Transverse colon (tissue), 4 donors: Measurements from ENCODE around the gene OMA1. TPM values are rescaled to one million over a fixed set of nuclear protein-coding genes. Genes with fewer than 3 reads are reported as not detected.

ENCODE experiments used
- DNase-seq: peaks from one replicate; pipeline ENCODE4 v3.0.0-alpha.2; 2019
- H3K27ac ChIP-seq, 4 donors: fragments of 200-600 bp; sonication (generic); 2 replicates each; pipeline ENCODE4 v1.5.1; 2016 to 2018; ENCODE audit warnings: inconsistent platforms in 4 of 4
- H3K27me3 ChIP-seq: fragments of 200-600 bp; sonication (generic); 2 replicates; pipeline ENCODE4 v1.5.1; 2017; ENCODE audit warnings: inconsistent platforms
- H3K36me3 ChIP-seq, 4 donors: fragments of 200-600 bp; sonication (generic); 2 replicates each; pipeline ENCODE4 v1.5.1; 2017 to 2019; ENCODE audit warnings: inconsistent platforms in 4 of 4
- H3K4me1 ChIP-seq, 4 donors: fragments of 200-600 bp; sonication (generic); 2 replicates each; pipeline ENCODE4 v1.5.1; 2017 to 2020; ENCODE audit warnings: inconsistent platforms in 4 of 4
- H3K4me3 ChIP-seq, 4 donors: fragments of 200-600 bp; sonication (generic); 1 replicate in 1 of 4; 2 replicates in 3 of 4; pipeline versions ENCODE4 v1.5.1 to v1.6.1; 2017 to 2019; ENCODE audit warnings: inconsistent platforms in 4 of 4
- H3K9me3 ChIP-seq, 2 donors: fragments of 200-600 bp; sonication (generic); 2 replicates each; pipeline ENCODE4 v1.5.1; 2017 to 2019; ENCODE audit warnings: inconsistent platforms in 2 of 2
- CTCF ChIP-seq, 5 experiments: fragments of 200-600 bp in 3 of 5; fragments of 450-650 bp in 2 of 5; sonication (generic) in 3 of 5; IDR thresholded peaks; 1 replicate in 2 of 5; 2 replicates in 3 of 5; pipeline ENCODE4 v1.5.1; 2016 to 2017; ENCODE audit warnings: antibody characterized with exemption in 5 of 5, inconsistent platforms in 3 of 5, mild to moderate bottlenecking in 2 of 5, moderate library complexity in 1 of 5
- EP300 ChIP-seq: sonication (generic); formaldehyde crosslinking; IDR thresholded peaks from one replicate; pipeline ENCODE4 v1.6.1; 2017; ENCODE audit warnings: antibody characterized with exemption, low read depth
- POLR2A ChIP-seq: fragments of 450-650 bp; IDR thresholded peaks from one replicate; pipeline ENCODE4 v1.6.1; 2016; ENCODE audit warnings: antibody characterized with exemption, mild to moderate bottlenecking, moderate library complexity
- POLR2AphosphoS5 ChIP-seq, 3 donors: sonication (generic); formaldehyde crosslinking; IDR thresholded peaks; one replicate each; pipeline ENCODE4 v1.6.1; 2016; ENCODE audit warnings: antibody characterized with exemption in 3 of 3
- WGBS, 2 donors: methylation state at CpG; one replicate each; pipeline ENCODE4 v1.1.5; 2018; ENCODE audit warnings: low coverage in 1 of 2; 5-methylcytosine and 5-hydroxymethylcytosine counted together
- in situ Hi-C, 4 donors: fragments of 200-750 bp; cut with MboI; loops; one replicate each; pipeline versions ENCODE4 v1.15.0 to v1.15.1; 2017; ENCODE audit warnings: low sequenced_read_pairs in 3 of 4, low pct_ligation_motif_present in 1 of 4, low pct_unique_long_range_greater_than_20kb in 1 of 4
- intact Hi-C: fragments of 100-400 bp; cut with DNase I; formaldehyde crosslinking; loops from one replicate; pipeline ENCODE4 v1.15.1; 2023; ENCODE audit warnings: low total_unique reads
- total RNA-seq, 4 donors: library from RNA; depleted of rRNA; stranded (reverse); fragments of >200 nt; gene quantifications; one replicate each; pipeline ENCODE4 v1.1.0, GENCODE V29; 2016

OMA1 gene
- total RNA-seq, 4 donors from 2014 or later, result 6.4 to 29.4 (median 20.0) TPM

GRCh38 chr1:58443986-58444868, 102.3 kb downstream of the OMA1 start:
- DNase-seq, result no peak
- WGBS, 2 donors, result 56 to 80% methylated on average over 1 to 4 of the region's 4 CpGs
- Histone ChIP-seq H3K4me3 (no peak overlapping the region), H3K27ac (no peak overlapping the region), H3K36me3 (no peaks in the 10 kb centered on the region), H3K27me3 (no peaks in the 10 kb centered on the region), H3K4me1 (no peaks in the 10 kb centered on the region), H3K9me3 (no peaks in the 10 kb centered on the region)
- TF ChIP-seq CTCF (IDR thresholded peaks at IDR 0.05) (no peak), POLR2AphosphoS5 (IDR thresholded peaks at IDR 0.05) (no peak), EP300 (no peak), POLR2A (no peak)
- intact Hi-C loops, result no loop called here
- in situ Hi-C loops, result no loop called here

GRCh38 chr1:58442114-58442513, 104.4 kb downstream of the OMA1 start:
- H3K4me3 ChIP-seq, result no peak overlapping the region
- no peak overlapping the region for H3K27ac ChIP-seq
- H3K9me3 ChIP-seq, result no peaks in the 10 kb centered on the region
- in situ Hi-C loops, result no loop called here
- intact Hi-C loops, result no loop called here
- no peak for DNase-seq
- no peaks in the 10 kb centered on the region for H3K36me3 ChIP-seq
- WGBS, 2 donors, result 88 to 96% methylated on average over 4 to 6 of the region's 6 CpGs
- no peaks in the 10 kb centered on the region for H3K27me3 ChIP-seq
- TF ChIP-seq POLR2AphosphoS5 (IDR thresholded peaks at IDR 0.05), result no peak
- TF ChIP-seq EP300, result no peak
- TF ChIP-seq POLR2A, result no peak
- no peak for TF ChIP-seq CTCF (IDR thresholded peaks at IDR 0.05)
- H3K4me1 ChIP-seq, result no peaks in the 10 kb centered on the region

DNA sequence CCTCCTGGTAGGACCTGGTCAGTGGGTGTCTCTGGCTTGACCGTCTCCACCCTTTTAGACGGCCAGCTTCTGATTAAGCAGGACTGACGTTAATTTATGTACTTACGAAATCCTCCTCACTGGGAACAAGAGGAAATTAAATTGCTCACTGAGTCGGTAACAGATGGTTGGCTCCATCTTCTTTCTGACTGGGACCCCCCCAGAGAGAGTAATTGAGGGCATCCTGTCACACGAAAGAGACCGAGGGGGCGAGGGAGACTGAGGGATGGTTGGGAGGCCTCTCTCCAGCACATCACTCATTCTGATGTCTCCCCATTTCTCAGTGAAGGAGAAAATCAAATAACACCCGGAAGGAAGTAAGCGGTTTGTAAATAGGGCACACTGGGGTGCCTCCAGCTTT, 104.8 kb downstream of the OMA1 start:
- no peak for DNase-seq
- H3K9me3 ChIP-seq, result no peaks in the 10 kb centered on the region
- H3K4me1 ChIP-seq, result no peaks in the 10 kb centered on the region
- in situ Hi-C loops, result no loop called here
- H3K27ac ChIP-seq, result no peak overlapping the region
- H3K36me3 ChIP-seq, result no peaks in the 10 kb centered on the region
- no peak overlapping the region for H3K4me3 ChIP-seq
- WGBS, 2 donors, result 82 to 91% methylated on average over 4 to 10 of the region's 10 CpGs
- no peaks in the 10 kb centered on the region for H3K27me3 ChIP-seq
- intact Hi-C loops, result no loop called here
- TF ChIP-seq EP300 (no peak), CTCF (IDR thresholded peaks at IDR 0.05) (no peak), POLR2A (no peak), POLR2AphosphoS5 (IDR thresholded peaks at IDR 0.05) (no peak)

GRCh38 chr1:58440696-58441095, 105.8 kb downstream of the OMA1 start:
- Histone ChIP-seq H3K4me1 (no peaks in the 10 kb centered on the region), H3K27ac (no peak overlapping the region), H3K27me3 (no peaks in the 10 kb centered on the region), H3K4me3 (no peak overlapping the region), H3K36me3 (no peaks in the 10 kb centered on the region), H3K9me3 (no peaks in the 10 kb centered on the region)
- DNase-seq, result no peak
- intact Hi-C loops (no loop called here), in situ Hi-C loops (no loop called here)
- TF ChIP-seq EP300 (no peak), POLR2AphosphoS5 (IDR thresholded peaks at IDR 0.05) (no peak), CTCF (IDR thresholded peaks at IDR 0.05) (no peak), POLR2A (no peak)
- WGBS, 2 donors, result 67 to 69% methylated on average over 3 to 5 of the region's 5 CpGs
